ENCODE data around the gene NFATC4. TPM values are rescaled to one million over a fixed set of nuclear protein-coding genes. Genes with fewer than 3 reads are reported as not detected.

The NFATC4 gene
- total and polyA plus RNA-seq, 2 of the 4 experiments (the other 2 are of a cell fraction): 15.6 to 35.8 TPM

DNA sequence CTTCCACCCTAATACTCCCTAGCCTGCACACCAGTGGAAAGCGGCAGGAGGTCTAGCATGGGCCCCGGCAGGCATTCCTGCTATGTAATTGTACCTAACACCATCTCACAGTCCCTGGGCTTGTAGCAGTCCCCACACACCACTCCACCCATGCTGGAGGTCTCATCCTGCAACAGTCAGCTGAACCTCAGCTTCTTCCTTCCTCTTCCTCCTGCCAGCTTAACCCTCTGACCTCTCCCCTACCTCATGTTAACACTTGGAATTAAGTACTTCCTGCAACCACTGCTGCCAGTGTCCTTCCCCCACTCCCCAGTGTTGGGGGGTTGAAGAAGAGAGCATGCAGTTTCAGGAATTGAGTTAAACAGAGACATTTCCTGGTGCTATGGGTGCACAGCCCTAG is 40.7 kb upstream of the NFATC4 start:
- Histone ChIP-seq H3K36me3 (ENCODE audit: control insufficient read depth, insufficient read depth, low read length) (no peaks in the 10 kb centered on the region), H3K79me1 (ENCODE audit: low read depth in 1 of 2, low read length in 2 of 2) (no peaks in the 10 kb centered on the region), H2AFZ (replicated peaks; ENCODE audit: low read length, poor library complexity) (no peak overlapping the region), H2AK9ac (replicated peaks; ENCODE audit: low read depth, low read length, poor library complexity) (no peak overlapping the region), H4K91ac (ENCODE audit: insufficient read depth, low read depth, low read length) (no peak overlapping the region), H4K8ac (ENCODE audit: low read depth in 2 of 2, low read length in 2 of 2) (no peak overlapping the region), H3K18ac (ENCODE audit: low read depth, low read length) (no peak overlapping the region), H3K27me3 (ENCODE audit: control insufficient read depth, insufficient read depth, low read length) (peaks cover 31% of the 10 kb centered on the region), H2BK15ac (ENCODE audit: low read depth, low read length) (no peak overlapping the region), H3K23ac (ENCODE audit: low read depth, low read length) (no peak overlapping the region), H3K14ac (replicated peaks; ENCODE audit: low read depth, low read length) (no peak overlapping the region), H2BK5ac (ENCODE audit: low read depth, low read length, poor library complexity, severe bottlenecking) (no peak overlapping the region), H3K9me1 (ENCODE audit: insufficient read depth, low read length) (no peaks in the 10 kb centered on the region; the same call in 1 of the 2 replicates), H3K56ac (ENCODE audit: extremely low read depth, insufficient read depth, low read length) (no peak overlapping the region), H3K27ac (ENCODE audit: insufficient read depth, low read length) (no peak overlapping the region), H3K9me3 (ENCODE audit: control insufficient read depth, insufficient read depth, low read length) (no peaks in the 10 kb centered on the region), H3K4me3 (ENCODE audit: insufficient read depth, low read depth, low read length) (no peak overlapping the region), H3K9ac (ENCODE audit: low read depth, low read length) (no peak overlapping the region), H2BK20ac (ENCODE audit: low read depth, low read length) (no peak overlapping the region), H3K4me1 (ENCODE audit: control insufficient read depth, insufficient read depth, low read length) (no peaks in the 10 kb centered on the region; the same call in 1 of the 2 replicates), H4K20me1 (ENCODE audit: insufficient read depth, low read length) (no peaks in the 10 kb centered on the region), H2BK120ac (ENCODE audit: low read depth, low read length) (no peak overlapping the region), H3K4me2 (ENCODE audit: low read depth, low read length) (no peak overlapping the region), H3K4ac (ENCODE audit: low read depth, low read length) (no peak overlapping the region), H4K5ac (ENCODE audit: low read depth, low read length) (no peak overlapping the region), H2AK5ac (ENCODE audit: low read depth, low read length) (no peak overlapping the region)
- dilution Hi-C loops (cut with HindIII; ENCODE audit: low sequenced_read_pairs, unreplicated experiment) (no loop called here), intact Hi-C loops (cut with micrococcal nuclease) (no loop called here), in situ Hi-C loops (cut with MboI; ENCODE audit: low sequenced_read_pairs) (no loop called here)
- BruUV-seq (replicated peaks): no TSS peak
- no peak for TF ChIP-seq MXI1 (IDR thresholded peaks at IDR 0.05; ENCODE audit: borderline replicate concordance, low read depth, low read length)
- TF ChIP-seq, protein P1, sequence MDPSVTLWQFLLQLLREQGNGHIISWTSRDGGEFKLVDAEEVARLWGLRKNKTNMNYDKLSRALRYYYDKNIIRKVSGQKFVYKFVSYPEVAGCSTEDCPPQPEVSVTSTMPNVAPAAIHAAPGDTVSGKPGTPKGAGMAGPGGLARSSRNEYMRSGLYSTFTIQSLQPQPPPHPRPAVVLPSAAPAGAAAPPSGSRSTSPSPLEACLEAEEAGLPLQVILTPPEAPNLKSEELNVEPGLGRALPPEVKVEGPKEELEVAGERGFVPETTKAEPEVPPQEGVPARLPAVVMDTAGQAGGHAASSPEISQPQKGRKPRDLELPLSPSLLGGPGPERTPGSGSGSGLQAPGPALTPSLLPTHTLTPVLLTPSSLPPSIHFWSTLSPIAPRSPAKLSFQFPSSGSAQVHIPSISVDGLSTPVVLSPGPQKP (IDR thresholded peaks at IDR 0.05; ENCODE audit: borderline replicate concordance, low read depth, low read length): no peak
- TF ChIP-seq MAFK (IDR thresholded peaks at IDR 0.05; ENCODE audit: low read depth, low read length): no peak
- TF ChIP-seq CHD1 (IDR thresholded peaks at IDR 0.05; ENCODE audit: low read depth, low read length): no peak
- TF ChIP-seq CEBPB (IDR thresholded peaks at IDR 0.05; ENCODE audit: low read depth, low read length): no peak
- no peak for TF ChIP-seq RCOR1 (IDR thresholded peaks at IDR 0.05; ENCODE audit: insufficient replicate concordance, low read length)
- no peak for TF ChIP-seq POLR2A (IDR thresholded peaks at IDR 0.05; ENCODE audit: low read depth, low read length)
- TF ChIP-seq, protein P2, sequence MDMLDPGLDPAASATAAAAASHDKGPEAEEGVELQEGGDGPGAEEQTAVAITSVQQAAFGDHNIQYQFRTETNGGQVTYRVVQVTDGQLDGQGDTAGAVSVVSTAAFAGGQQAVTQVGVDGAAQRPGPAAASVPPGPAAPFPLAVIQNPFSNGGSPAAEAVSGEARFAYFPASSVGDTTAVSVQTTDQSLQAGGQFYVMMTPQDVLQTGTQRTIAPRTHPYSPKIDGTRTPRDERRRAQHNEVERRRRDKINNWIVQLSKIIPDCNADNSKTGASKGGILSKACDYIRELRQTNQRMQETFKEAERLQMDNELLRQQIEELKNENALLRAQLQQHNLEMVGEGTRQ (IDR thresholded peaks at IDR 0.05; ENCODE audit: low read depth, low read length): no peak
- TF ChIP-seq FOS (IDR thresholded peaks at IDR 0.05; ENCODE audit: low read depth, low read length): no peak
- TF ChIP-seq RAD21 (IDR thresholded peaks at IDR 0.05; ENCODE audit: low read length): no peak
- no peak for TF ChIP-seq NFE2L2 (IDR thresholded peaks at IDR 0.05; ENCODE audit: low read depth, low read length)
- no peak for TF ChIP-seq MAZ (IDR thresholded peaks at IDR 0.05; ENCODE audit: borderline replicate concordance, low read depth, low read length)
- TF ChIP-seq BHLHE40 (IDR thresholded peaks at IDR 0.05; ENCODE audit: low read depth, low read length): no peak
- TF ChIP-seq, protein P3, sequence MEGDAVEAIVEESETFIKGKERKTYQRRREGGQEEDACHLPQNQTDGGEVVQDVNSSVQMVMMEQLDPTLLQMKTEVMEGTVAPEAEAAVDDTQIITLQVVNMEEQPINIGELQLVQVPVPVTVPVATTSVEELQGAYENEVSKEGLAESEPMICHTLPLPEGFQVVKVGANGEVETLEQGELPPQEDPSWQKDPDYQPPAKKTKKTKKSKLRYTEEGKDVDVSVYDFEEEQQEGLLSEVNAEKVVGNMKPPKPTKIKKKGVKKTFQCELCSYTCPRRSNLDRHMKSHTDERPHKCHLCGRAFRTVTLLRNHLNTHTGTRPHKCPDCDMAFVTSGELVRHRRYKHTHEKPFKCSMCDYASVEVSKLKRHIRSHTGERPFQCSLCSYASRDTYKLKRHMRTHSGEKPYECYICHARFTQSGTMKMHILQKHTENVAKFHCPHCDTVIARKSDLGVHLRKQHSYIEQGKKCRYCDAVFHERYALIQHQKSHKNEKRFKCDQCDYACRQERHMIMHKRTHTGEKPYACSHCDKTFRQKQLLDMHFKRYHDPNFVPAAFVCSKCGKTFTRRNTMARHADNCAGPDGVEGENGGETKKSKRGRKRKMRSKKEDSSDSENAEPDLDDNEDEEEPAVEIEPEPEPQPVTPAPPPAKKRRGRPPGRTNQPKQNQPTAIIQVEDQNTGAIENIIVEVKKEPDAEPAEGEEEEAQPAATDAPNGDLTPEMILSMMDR (conservative IDR thresholded peaks at IDR 0.05; ENCODE audit: low read depth, low read length): no peak
- ChIA-PET CTCF (interaction anchor here (1.9 kb wide), 1 partner anchor 104 kb away, joined by 12 read pairs; no protein-coding TSS in a partner anchor), POLR2A (ENCODE audit: unreplicated experiment) (no interaction called here)
- WGBS, 2 experiments (ENCODE audit: extremely low coverage in 2 of 2, insufficient read length in 1 of 2): no CpG with 5 or more reads among the region's 2 CpGs
- DNase-seq: no peak
- no peak for ATAC-seq (ENCODE audit: low read depth)

All from IMR-90 (cell line).